Kidney (tissue), 14 donors: ENCODE data around the gene SLC25A44. TPM values are rescaled to one million over a fixed set of nuclear protein-coding genes. Genes with fewer than 3 reads are reported as not detected.

Experiments used
- DNase-seq, 5 donors: peaks; one replicate each; pipeline ENCODE4 v3.0.0-alpha.2; 2013 to 2020
- FAIRE-seq: peaks from 2 replicates; lab custom pipeline; 2012; peaks lifted over from hg19 to GRCh38; lab: Jason Lieb, UNC
- H3K27ac ChIP-seq, 2 donors: one replicate each; pipeline ENCODE4 v1.7.0; 2013; ENCODE audit warnings: low read depth in 2 of 2, low read length in 2 of 2, inconsistent platforms in 1 of 2
- H3K27me3 ChIP-seq: one replicate; pipeline ENCODE4 v1.7.1; 2013; ENCODE audit warnings: low read length, inconsistent platforms; ENCODE audit not compliant: control insufficient read depth, insufficient read depth
- H3K36me3 ChIP-seq, 3 donors: one replicate each; pipeline versions ENCODE4 v1.7.0 to v1.7.1; 2013; ENCODE audit warnings: low read length in 3 of 3, control low read depth in 1 of 3, inconsistent platforms in 1 of 3; ENCODE audit not compliant: insufficient read depth in 3 of 3, control insufficient read depth in 2 of 3
- H3K4me1 ChIP-seq, 3 donors: one replicate each; pipeline versions ENCODE4 v1.7.0 to v1.7.1; 2013; ENCODE audit warnings: low read length in 3 of 3, inconsistent platforms in 1 of 3, low read depth in 1 of 3; ENCODE audit not compliant: control insufficient read depth in 2 of 3, insufficient read depth in 2 of 3
- H3K4me3 ChIP-seq, 3 donors: one replicate each; pipeline versions ENCODE4 v1.7.0 to v1.8.1; 2013; ENCODE audit warnings: low read length in 3 of 3, control low read depth in 1 of 3, inconsistent platforms in 1 of 3
- H3K9ac ChIP-seq, 3 donors: one replicate each; pipeline versions ENCODE4 v1.7.0 to v1.7.1; 2013; ENCODE audit warnings: low read length in 3 of 3, control low read depth in 1 of 3, inconsistent platforms in 1 of 3
- H3K9me3 ChIP-seq, 3 donors: one replicate each; pipeline versions ENCODE4 v1.7.0 to v1.7.1; 2013; ENCODE audit warnings: low read length in 3 of 3, control low read depth in 1 of 3, inconsistent platforms in 1 of 3; ENCODE audit not compliant: control insufficient read depth in 2 of 3, insufficient read depth in 1 of 3
- CTCF ChIP-seq: IDR thresholded peaks from 3 replicates; pipeline ENCODE4 v1.5.1; 2012; ENCODE audit warnings: mild to moderate bottlenecking, moderate library complexity, borderline replicate concordance; ENCODE audit not compliant: insufficient read depth; ENCODE audit errors: extremely low read depth
- intact Hi-C: fragments of 100-400 bp; cut with DNase I; formaldehyde crosslinking; loops from one replicate; pipeline ENCODE4 v1.11.1; 2022
- polyA plus RNA-seq: library from polyadenylated mRNA; stranded (reverse); fragments of 350-450 nt; fragmentation: Illumina TruSeq; extraction: RNeasy Lipid Tissue Mini Kit (QIAGEN cat#74804); gene quantifications from one replicate; pipeline ENCODE4 v1.2.3, GENCODE V29; 2014; ENCODE audit warnings: low read depth, low replicate concordance; ENCODE audit not compliant: insufficient read depth
- total RNA-seq: library from RNA; stranded (reverse); fragmentation: NEBNext Ultra II Directional; extraction: Animal tissue kit (Norgen Biotek cat#: 25700); gene quantifications from one replicate; pipeline ENCODE4 v1.2.1, GENCODE V29; 2021
- donor health status: control.
- donor health status: control.
- donor health status: control.
- donor health status: control.
- donor health status: control.
- donor health status: DM: yes; HTN: yes; CAD: no.
- donor health status: Normal renal cell carcinoma (clear cell type).

Gene SLC25A44
- total and polyA plus RNA-seq, 2 donors from 2014 or later, result 28.1 to 29.0 TPM

- peaks cover 0 to 18% (median 3%) of the 10 kb centered on the region in 3 donors for H3K36me3 ChIP-seq
- peak overlapping the region in 1 of 3 donors; percentile 21 for H3K4me3 ChIP-seq
- no peak for TF ChIP-seq CTCF
- no peaks in the 10 kb centered on the region for H3K9me3 ChIP-seq
- no peak overlapping the region for H3K27ac ChIP-seq
- H3K4me1 ChIP-seq, result peaks cover 0 to 7% (median 0%) of the 10 kb centered on the region in 3 donors
- DNase-seq (peak in 1 of 5 donors; percentile 52), FAIRE-seq (no peak)
- intact Hi-C loops, result no loop called here
- H3K9ac ChIP-seq, result no peak overlapping the region
- no peaks in the 10 kb centered on the region for H3K27me3 ChIP-seq
Observed at GRCh38 chr1:156246241-156246780, 52.4 kb downstream of the SLC25A44 start.

DNA sequence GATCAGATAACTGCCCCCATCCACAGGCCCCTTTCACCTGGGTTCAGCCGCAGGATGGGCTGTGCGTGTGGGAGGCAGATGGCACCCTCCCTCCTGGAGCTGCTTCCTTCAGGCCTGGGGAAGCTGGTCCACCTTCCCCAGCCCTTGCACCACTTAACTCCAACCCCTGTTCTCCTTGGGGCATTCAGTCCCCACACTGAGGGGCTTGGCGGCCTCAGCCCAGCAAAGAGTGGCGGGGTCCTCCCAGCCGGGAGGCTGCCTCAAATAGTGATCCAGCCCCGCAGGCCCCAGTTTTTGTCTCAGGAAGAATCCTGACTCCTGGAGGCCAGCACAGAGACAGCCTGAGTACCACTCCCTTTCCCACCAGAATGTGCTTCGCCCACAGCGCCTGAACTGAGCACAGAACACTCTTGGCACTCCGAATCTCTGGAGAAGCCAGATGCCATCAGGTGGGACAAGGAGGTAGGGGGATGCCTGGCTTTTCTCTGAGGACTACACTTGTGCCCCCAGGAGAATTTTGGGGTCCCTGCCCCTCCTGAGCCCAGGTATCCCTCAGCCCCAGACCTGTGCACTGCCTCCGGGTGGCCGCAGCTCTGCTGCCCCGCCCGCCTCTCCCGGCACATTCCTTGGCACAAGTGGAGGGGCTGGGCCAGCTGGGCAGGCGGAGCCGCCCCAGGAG is 53.0 kb downstream of the SLC25A44 start:
- H3K9ac ChIP-seq, result no peak overlapping the region
- H3K9me3 ChIP-seq, result no peaks in the 10 kb centered on the region
- DNase-seq, result no peak
- no peak for FAIRE-seq
- intact Hi-C loops, result no loop called here
- H3K4me1 ChIP-seq, result peaks cover 0 to 7% (median 0%) of the 10 kb centered on the region in 3 donors
- H3K4me3 ChIP-seq, result no peak overlapping the region
- H3K36me3 ChIP-seq, result peaks cover 0 to 22% (median 6%) of the 10 kb centered on the region in 3 donors
- no peak for TF ChIP-seq CTCF
- no peak overlapping the region for H3K27ac ChIP-seq
- no peaks in the 10 kb centered on the region for H3K27me3 ChIP-seq

DNA sequence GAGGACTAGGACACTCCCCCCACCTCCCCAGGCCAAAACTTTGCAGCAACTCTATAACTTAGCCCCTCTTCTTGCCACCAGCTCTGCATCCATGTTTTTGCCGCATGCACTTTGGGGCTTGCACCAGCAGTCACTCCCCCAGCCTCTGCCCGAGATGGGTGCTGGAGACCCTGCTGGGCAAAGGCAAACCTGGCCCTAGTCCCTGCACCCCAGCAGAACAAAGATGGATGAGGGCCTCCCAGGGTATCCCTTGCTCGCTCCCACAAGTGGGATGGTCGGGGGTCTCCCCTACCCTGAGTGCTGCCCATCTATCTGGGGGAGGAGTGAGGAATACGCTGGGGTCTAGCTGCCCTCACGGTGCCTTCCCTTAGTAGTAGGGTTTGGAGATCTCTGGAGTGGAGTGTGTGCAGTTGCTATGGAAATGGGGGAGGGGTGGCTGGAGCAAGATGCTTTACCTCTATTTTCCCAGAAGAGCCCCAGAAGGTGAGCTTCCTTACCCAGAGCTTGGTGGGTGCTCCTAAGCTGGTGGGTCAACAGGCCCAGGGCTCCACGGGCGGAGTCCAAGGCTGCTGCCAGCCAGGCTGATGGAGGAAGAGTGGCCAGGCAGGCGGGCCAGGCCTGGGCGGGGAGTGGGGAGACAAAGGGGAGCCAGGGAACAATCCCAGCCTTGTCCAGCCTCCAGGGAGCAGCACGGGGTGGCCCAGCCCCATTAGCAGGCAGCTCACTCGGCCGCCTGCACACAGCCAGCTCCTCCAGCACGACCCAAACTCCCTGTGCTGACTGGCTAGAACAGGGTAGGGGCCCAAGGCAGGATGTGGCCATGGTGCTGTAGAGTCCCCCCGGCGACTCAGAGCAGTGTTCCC is 53.8 kb downstream of the SLC25A44 start, which contains the start of gene PAQR6:
PAQR6 (minus strand) TSS at position 597 of the 863 bp plus-strand sequence. CDS start 1,325 bp downstream, outside the sequence.
- no peaks in the 10 kb centered on the region for H3K27me3 ChIP-seq
- no peak for FAIRE-seq

More for the DNA sequence above, 53.8 kb downstream of the SLC25A44 start, which contains the start of gene PAQR6:
- Histone ChIP-seq H3K36me3 (peaks cover 2 to 30% (median 12%) of the 10 kb centered on the region in 3 donors), H3K9ac (no peak within 1 kb of the TSS), H3K4me3 (no peak within 1 kb of the TSS), H3K9me3 (no peaks in the 10 kb centered on the region), H3K27ac (no peak within 1 kb of the TSS), H3K4me1 (peaks cover 0 to 7% (median 0%) of the 10 kb centered on the region in 3 donors)
- intact Hi-C loops, result no loop called here
- no peak for TF ChIP-seq CTCF
- no peak for DNase-seq
